HUES64 (cell line): ENCODE results near the gene SDK2.

Source experiments
- H3K27ac ChIP-seq: 2 replicates; pipeline ENCODE4 v1.7.0; 2013; ENCODE audit warnings: low read depth, low read length, inconsistent platforms
- H3K27me3 ChIP-seq: 2 replicates; pipeline ENCODE4 v1.6.1; 2013; ENCODE audit warnings: mild to moderate bottlenecking, low read length; ENCODE audit not compliant: insufficient read depth
- H3K36me3 ChIP-seq: 2 replicates; pipeline ENCODE4 v1.6.1; 2013; ENCODE audit warnings: mild to moderate bottlenecking, low read length; ENCODE audit not compliant: insufficient read depth
- H3K4me1 ChIP-seq: 2 replicates; pipeline ENCODE4 v1.6.1; 2013; ENCODE audit warnings: mild to moderate bottlenecking, low read length, moderate library complexity; ENCODE audit not compliant: insufficient read depth
- H3K4me3 ChIP-seq: 2 replicates; pipeline ENCODE4 v1.5.1; 2013; ENCODE audit warnings: mild to moderate bottlenecking, low read length, moderate library complexity
- H3K9ac ChIP-seq: 2 replicates; pipeline ENCODE4 v1.6.1; 2013; ENCODE audit warnings: mild to moderate bottlenecking, low read depth, low read length
- H3K9me3 ChIP-seq: 2 replicates; pipeline ENCODE4 v1.6.1; 2013; ENCODE audit warnings: low read depth, low read length; ENCODE audit not compliant: insufficient read depth
- WGBS: fragments of 150-250, 120-280 bp; methylation state at CpG from one replicate; pipeline ENCODE4 v1.1.7; 2013; ENCODE audit warnings: missing lambda C conversion rate; 5-methylcytosine and 5-hydroxymethylcytosine counted together

The SDK2 gene

DNA sequence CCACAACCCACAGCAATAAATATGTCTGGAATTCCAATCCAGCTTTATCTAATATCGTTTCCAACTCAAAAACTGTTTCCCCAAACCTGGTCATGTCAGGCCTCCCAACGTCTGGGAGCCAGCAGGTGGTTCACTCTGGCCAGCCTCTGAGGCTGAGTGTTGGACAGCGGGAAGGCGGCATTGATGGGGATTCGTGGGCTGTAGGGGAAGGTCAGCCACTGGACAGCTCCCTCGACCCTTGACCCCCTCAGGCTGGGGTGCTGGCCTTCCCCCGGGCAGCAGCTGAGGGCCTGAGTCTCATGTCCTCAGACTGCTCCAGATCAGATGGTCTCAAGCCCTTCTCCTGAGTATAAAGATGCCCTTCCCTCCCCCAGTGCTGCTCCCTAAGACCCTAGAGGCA is 50.2 kb downstream of the SDK2 start:
- Histone ChIP-seq H3K27ac (no peak overlapping the region), H3K9ac (no peak overlapping the region), H3K36me3 (no peaks in the 10 kb centered on the region), H3K9me3 (no peaks in the 10 kb centered on the region), H3K27me3 (no peaks in the 10 kb centered on the region), H3K4me1 (peaks cover 12% of the 10 kb centered on the region; the same call in 1 of the 2 replicates), H3K4me3 (no peak overlapping the region)
- WGBS, result 78% methylated on average over 7 of the region's 7 CpGs

DNA sequence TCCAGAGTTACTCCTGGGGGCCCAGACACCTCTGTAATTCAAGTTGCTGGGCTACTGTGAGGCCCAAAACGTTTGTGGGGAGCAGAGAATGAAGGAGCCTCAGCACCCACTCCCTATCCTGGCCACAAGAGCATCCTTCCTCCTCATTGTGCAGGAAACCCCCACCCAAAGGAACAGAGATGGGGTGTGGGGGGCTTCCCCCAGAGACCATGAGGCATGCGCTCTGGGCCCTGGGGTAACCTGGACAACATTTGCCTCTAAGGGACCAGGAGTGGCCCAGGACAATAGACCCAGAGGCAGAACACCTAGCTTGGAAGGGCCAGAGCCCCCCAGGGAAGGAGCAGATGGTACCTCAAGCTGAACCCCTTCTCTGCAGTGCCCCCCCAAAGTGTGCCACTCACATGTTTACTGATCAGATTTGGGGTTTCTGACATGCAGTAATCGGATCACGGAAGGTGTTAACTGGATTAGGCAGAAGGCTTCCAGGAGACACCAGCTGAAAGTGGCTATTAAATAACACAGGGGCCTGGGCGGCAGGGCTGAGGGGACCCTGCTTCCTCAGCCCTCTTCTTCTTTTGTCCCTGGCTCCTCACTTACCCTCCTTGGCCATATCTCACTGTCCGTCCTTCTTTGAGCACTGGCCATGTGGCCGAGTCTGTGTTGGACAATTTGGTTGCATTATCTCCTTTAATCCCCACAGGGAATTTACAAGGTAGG is 50.8 kb downstream of the SDK2 start:
- Histone ChIP-seq H3K4me1 (peaks cover 12% of the 10 kb centered on the region; the same call in 1 of the 2 replicates), H3K27me3 (no peaks in the 10 kb centered on the region), H3K4me3 (no peak overlapping the region), H3K9ac (no peak overlapping the region), H3K9me3 (no peaks in the 10 kb centered on the region), H3K36me3 (no peaks in the 10 kb centered on the region), H3K27ac (no peak overlapping the region)
- 91% methylated on average over 7 of the region's 7 CpGs for WGBS

DNA sequence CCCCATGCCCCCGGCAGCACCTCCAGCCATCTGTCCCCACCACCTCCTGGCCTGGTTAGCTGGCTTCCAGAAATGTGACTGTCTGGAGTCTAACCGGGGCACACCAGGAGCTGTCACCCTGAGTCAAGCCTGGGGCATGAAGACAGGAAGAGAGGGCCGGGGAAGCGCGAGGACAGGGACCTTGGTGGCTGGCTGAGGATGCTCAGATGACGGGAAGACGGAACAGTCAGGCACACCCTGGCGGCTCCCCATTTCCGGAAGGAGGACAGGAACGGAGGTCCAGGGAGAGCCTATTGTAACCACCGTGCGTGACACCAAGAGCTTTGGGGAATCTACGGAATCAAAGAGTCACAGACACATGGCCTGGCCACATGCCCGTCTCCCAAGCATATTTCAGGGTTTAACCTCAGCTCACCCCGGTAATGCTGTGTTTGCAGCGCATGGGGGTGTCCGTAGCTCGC is 51.7 kb downstream of the SDK2 start:
- Histone ChIP-seq H3K4me1 (peaks cover 12% of the 10 kb centered on the region; the same call in 1 of the 2 replicates), H3K9ac (no peak overlapping the region), H3K27ac (no peak overlapping the region), H3K9me3 (no peaks in the 10 kb centered on the region), H3K27me3 (no peaks in the 10 kb centered on the region), H3K36me3 (no peaks in the 10 kb centered on the region), H3K4me3 (no peak overlapping the region)
- WGBS, result 92% methylated on average over 18 of the region's 18 CpGs

DNA sequence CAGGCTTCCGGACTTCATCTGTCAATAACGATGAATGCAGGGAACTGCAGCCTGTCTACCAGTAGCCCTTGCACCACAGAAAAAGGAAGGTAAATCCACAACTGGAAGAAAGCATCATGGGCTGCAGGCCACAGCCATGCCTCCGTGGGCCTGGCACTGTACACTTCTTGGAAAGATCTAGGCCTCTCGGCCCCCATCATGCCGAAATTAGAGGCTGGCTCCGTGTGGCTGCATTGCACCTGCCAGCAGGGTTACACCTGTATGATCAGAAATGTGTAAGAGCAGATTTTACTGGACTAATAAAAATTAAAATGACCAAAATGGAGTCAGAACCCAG is 52.2 kb downstream of the SDK2 start:
- H3K9ac ChIP-seq, result no peak overlapping the region
- no peaks in the 10 kb centered on the region for H3K36me3 ChIP-seq
- H3K27ac ChIP-seq, result no peak overlapping the region
- no peaks in the 10 kb centered on the region for H3K27me3 ChIP-seq
- no peaks in the 10 kb centered on the region for H3K9me3 ChIP-seq
- H3K4me3 ChIP-seq, result no peak overlapping the region
- peaks cover 14% of the 10 kb centered on the region; the same call in 1 of the 2 replicates for H3K4me1 ChIP-seq
- 87% methylated on average over 6 of the region's 6 CpGs for WGBS

DNA sequence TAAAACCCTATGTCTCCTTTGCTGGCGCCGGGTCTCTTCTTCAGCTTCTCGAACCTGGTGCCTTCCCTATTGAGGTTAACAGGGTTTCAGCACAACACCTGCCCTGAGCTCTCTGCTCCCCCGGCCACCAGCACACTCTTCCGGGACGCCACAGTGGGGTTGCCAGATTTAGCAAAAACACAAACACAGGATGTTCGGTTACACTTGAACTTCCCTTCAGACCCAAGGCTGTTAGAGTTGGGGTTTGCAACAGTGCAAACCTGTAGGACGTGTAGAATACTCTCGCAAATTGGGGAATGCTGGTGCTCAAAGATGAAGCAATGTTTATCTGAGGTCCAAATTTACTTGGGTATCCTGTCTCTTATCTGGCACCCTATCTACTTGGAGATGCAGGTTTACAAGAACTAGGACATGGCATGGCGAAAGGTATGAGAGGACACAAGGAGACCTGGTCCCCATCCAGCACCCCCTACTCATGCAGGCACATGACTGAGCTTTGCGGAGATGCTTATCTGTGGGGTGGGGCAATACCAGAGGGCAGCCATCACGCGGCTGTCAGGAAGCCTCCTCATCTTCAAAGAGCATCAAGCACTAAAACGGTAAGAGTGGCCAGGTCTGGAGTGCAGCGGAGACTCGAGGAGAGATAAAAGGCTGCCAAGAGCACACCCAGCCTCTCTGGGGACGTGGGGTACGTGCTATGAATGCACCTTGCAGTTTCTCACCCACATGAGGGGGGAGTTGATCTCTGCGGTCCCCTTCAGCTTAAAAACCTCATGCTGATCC is 52.8 kb downstream of the SDK2 start:
- peaks cover 17% of the 10 kb centered on the region; the same call in 1 of the 2 replicates for H3K4me1 ChIP-seq

DNA sequence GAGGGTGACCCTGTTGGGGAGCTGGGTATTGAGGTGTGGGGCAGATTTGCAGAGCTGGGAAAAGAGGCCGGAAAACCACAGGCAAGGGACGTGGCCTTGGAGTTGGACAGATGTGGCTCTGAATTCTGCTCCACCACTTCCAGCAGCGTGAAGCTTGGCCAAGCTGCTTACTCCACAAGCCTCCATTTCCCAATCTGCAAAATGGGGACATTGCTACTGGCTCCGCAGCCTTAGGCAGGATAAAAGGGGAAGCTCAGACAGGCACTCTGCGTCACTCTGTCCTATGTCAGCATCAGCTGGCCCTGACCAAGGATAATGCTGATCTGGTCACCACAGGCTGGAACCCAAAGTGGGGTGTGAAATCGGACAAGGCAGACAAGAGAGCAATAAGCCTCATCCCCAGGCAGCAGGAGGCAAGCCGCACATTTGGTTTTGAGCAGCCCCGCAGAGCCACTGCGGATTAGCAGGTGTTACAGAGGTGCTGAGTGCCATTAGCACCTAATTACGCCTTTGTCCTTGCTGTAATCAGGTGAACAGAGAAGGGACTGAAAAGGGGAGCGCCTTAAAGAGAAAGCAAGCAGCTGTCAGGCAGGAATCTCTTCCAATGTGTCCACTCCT is 54.8 kb downstream of the SDK2 start:
- WGBS, result 47% methylated on average over 11 of the region's 11 CpGs
- Histone ChIP-seq H3K4me3 (no peak overlapping the region), H3K4me1 (peaks cover 25% of the 10 kb centered on the region), H3K27me3 (no peaks in the 10 kb centered on the region), H3K27ac (no peak overlapping the region), H3K36me3 (no peaks in the 10 kb centered on the region), H3K9me3 (no peaks in the 10 kb centered on the region), H3K9ac (no peak overlapping the region)

More for the DNA sequence above, 52.8 kb downstream of the SDK2 start:
- no peak overlapping the region for H3K4me3 ChIP-seq
- no peak overlapping the region for H3K27ac ChIP-seq
- H3K9ac ChIP-seq, result no peak overlapping the region
- H3K36me3 ChIP-seq, result no peaks in the 10 kb centered on the region
- 88% methylated on average over 19 of the region's 19 CpGs for WGBS
- no peaks in the 10 kb centered on the region for H3K9me3 ChIP-seq
- no peaks in the 10 kb centered on the region for H3K27me3 ChIP-seq

DNA sequence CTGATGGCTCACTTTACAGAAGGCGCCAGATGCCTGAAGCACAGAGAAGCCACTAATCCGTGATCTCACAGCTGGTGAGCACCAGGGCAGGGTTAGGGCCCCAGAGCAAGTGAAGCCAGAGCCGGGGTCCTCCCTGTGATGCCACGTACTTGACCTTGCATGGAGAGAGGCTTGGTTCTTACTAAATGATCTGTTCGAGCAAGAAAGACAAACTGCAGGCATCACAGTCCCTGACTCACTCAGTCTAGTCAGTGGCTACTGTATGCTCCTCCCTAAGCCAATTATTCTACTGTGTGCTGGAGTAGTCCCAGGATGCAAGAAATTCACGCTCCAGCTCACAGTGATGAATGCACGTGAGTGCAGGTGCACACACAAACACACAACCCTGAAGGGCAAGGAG is 55.4 kb downstream of the SDK2 start:
- Histone ChIP-seq H3K36me3 (no peaks in the 10 kb centered on the region), H3K27ac (no peak overlapping the region), H3K27me3 (no peaks in the 10 kb centered on the region), H3K4me3 (no peak overlapping the region), H3K9ac (no peak overlapping the region), H3K9me3 (no peaks in the 10 kb centered on the region), H3K4me1 (peaks cover 25% of the 10 kb centered on the region)
- 75% methylated on average over 7 of the region's 7 CpGs for WGBS

DNA sequence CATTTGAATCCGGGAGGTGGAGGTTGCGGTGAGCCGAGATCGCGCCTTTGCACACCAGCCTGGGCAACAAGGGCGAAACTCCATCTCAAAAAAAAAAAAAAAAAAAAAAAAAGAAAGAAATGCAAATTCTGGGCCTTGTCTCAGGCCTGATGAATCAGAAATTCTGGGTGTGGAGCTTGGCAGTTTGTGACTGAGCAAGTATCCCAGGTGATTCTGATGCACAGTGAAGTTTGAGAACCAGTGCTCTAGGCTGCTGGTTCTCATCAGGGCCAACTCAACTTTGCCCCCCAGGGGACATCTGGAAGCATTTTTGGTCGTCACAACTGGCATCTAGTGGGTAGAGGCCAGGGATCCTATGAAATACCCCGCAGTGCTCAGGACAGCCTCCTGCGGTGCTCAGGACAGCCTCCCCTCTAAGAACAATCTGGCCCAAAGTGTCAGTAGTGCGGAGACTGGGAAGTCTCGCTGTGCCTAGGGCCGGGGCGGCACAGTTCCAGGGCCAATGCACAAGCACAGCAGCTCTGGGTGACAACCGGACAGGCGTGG is 55.9 kb downstream of the SDK2 start:
- H3K27me3 ChIP-seq, result no peaks in the 10 kb centered on the region
- H3K36me3 ChIP-seq, result no peaks in the 10 kb centered on the region
- no peaks in the 10 kb centered on the region for H3K9me3 ChIP-seq
- H3K4me1 ChIP-seq, result peaks cover 25% of the 10 kb centered on the region
- no peak overlapping the region for H3K27ac ChIP-seq
- no peak overlapping the region for H3K9ac ChIP-seq
- no peak overlapping the region for H3K4me3 ChIP-seq
- 85% methylated on average over 15 of the region's 15 CpGs for WGBS

DNA sequence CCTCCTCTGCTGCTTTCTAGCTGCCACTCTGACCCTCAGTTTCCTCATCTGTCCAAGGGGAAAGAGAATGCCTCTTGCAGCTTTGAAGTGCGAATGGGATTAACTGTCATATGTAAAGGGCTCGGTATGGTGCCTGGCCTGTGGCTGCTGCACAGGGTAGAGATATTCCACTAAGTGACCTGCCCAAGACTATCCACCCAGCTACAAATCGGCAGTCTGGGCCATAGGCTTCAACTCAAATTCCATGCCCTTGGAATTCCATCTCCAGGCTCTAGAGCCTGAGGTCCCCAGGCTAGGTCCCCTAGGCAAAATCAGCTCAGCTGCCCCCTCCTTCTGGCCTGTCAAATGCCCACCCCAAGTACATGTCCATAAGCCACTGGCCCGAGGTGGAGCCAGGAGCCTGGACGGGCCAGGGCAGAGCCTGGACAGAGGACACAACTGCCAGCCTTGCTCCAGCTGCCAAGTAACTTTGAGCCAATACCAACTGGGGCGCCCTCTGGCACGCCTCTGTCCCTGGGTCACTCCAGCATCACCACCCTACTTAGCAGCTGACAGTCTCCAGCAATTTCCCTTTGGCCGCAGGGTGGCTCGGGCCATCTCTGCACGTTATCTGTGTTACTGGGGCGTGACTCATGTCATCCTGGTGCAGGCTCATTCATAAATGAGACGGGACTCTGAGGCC is 57.2 kb downstream of the SDK2 start:
- WGBS, result 66% methylated on average over 12 of the region's 12 CpGs
- Histone ChIP-seq H3K4me1 (peaks cover 25% of the 10 kb centered on the region), H3K9ac (no peak overlapping the region), H3K36me3 (no peaks in the 10 kb centered on the region), H3K27ac (no peak overlapping the region), H3K4me3 (no peak overlapping the region), H3K9me3 (no peaks in the 10 kb centered on the region), H3K27me3 (no peaks in the 10 kb centered on the region)

DNA sequence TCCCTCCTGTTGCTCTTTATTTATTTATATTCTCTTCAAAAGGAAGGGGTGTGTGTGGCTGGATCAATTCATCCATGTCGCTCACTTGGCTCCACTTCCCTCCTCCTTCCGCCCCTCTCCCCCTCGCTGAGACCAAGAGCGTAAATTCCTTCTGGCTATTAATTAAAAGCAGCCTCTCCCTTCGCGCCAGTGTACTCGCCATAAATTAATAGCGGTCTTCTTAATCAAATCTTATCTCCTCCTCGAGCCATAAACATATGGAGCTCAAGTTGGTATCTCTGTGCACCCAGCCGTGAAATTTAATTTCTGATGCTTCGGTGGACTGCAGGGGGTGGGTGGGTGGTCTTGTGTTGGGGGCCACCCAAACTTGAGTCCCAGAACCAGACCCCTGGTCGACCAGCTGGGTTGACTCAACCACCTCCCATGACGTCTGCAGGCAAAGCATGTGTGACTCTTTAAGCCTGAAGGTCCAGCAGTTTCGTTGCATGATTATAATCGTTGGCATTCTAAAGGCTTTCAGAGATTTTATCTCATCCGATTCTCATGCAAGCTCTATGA is 57.9 kb downstream of the SDK2 start:
- Histone ChIP-seq H3K36me3 (no peaks in the 10 kb centered on the region), H3K27ac (no peak overlapping the region), H3K9me3 (no peaks in the 10 kb centered on the region), H3K27me3 (no peaks in the 10 kb centered on the region), H3K4me1 (peaks cover 25% of the 10 kb centered on the region), H3K4me3 (no peak overlapping the region), H3K9ac (no peak overlapping the region)
- WGBS, result 78% methylated on average over 16 of the region's 16 CpGs
